ENCODE measurements around the gene SEC22C. TPM values are rescaled to one million over a fixed set of nuclear protein-coding genes. Genes with fewer than 3 reads are reported as not detected.

The SEC22C gene
- total RNA-seq, 1 donor from 2014 or later = 56.2 TPM

GRCh38 chr3:42513121-42513520 lies 68.6 kb downstream of the SEC22C start:
- Mint-ChIP-seq H3K9me3 (ENCODE audit: unreplicated experiment) (no peaks in the 10 kb centered on the region), H3K4me3 (ENCODE audit: unreplicated experiment) (no peak overlapping the region), H3K4me1 (ENCODE audit: unreplicated experiment) (no peaks in the 10 kb centered on the region), H3K36me3 (ENCODE audit: unreplicated experiment) (no peaks in the 10 kb centered on the region), H3K27me3 (ENCODE audit: unreplicated experiment) (peaks cover 21% of the 10 kb centered on the region), H3K27ac (ENCODE audit: unreplicated experiment) (no peak overlapping the region)
- TF ChIP-seq CTCF (IDR thresholded peaks at IDR 0.05) = no peak
- no peak for DNase-seq (ENCODE audit: extremely low spot score, unreplicated experiment)

GRCh38 chr3:42511736-42512135 lies 70.0 kb downstream of the SEC22C start:
- no peak for TF ChIP-seq CTCF (IDR thresholded peaks at IDR 0.05)
- H3K4me3 Mint-ChIP-seq (ENCODE audit: unreplicated experiment) = no peak overlapping the region
- no peak overlapping the region for H3K27ac Mint-ChIP-seq (ENCODE audit: unreplicated experiment)
- no peak for DNase-seq (ENCODE audit: extremely low spot score, unreplicated experiment)
- H3K4me1 Mint-ChIP-seq (ENCODE audit: unreplicated experiment) = no peaks in the 10 kb centered on the region
- no peaks in the 10 kb centered on the region for H3K9me3 Mint-ChIP-seq (ENCODE audit: unreplicated experiment)
- H3K27me3 Mint-ChIP-seq (ENCODE audit: unreplicated experiment) = peaks cover 30% of the 10 kb centered on the region
- H3K36me3 Mint-ChIP-seq (ENCODE audit: unreplicated experiment) = no peaks in the 10 kb centered on the region

GRCh38 chr3:42511201-42511600 lies 70.6 kb downstream of the SEC22C start:
- no peak for TF ChIP-seq CTCF (IDR thresholded peaks at IDR 0.05)
- H3K9me3 Mint-ChIP-seq (ENCODE audit: unreplicated experiment) = no peaks in the 10 kb centered on the region
- no peak overlapping the region for H3K27ac Mint-ChIP-seq (ENCODE audit: unreplicated experiment)
- no peak for DNase-seq (ENCODE audit: extremely low spot score, unreplicated experiment)
- H3K27me3 Mint-ChIP-seq (ENCODE audit: unreplicated experiment) = peaks cover 30% of the 10 kb centered on the region
- H3K4me3 Mint-ChIP-seq (ENCODE audit: unreplicated experiment) = no peak overlapping the region
- H3K36me3 Mint-ChIP-seq (ENCODE audit: unreplicated experiment) = no peaks in the 10 kb centered on the region
- H3K4me1 Mint-ChIP-seq (ENCODE audit: unreplicated experiment) = no peaks in the 10 kb centered on the region

GRCh38 chr3:42510325-42510724 lies 71.4 kb downstream of the SEC22C start:
- H3K36me3 Mint-ChIP-seq (ENCODE audit: unreplicated experiment) = no peaks in the 10 kb centered on the region
- no peaks in the 10 kb centered on the region for H3K9me3 Mint-ChIP-seq (ENCODE audit: unreplicated experiment)
- DNase-seq (ENCODE audit: extremely low spot score, unreplicated experiment) = no peak
- no peak overlapping the region for H3K4me3 Mint-ChIP-seq (ENCODE audit: unreplicated experiment)
- peaks cover 30% of the 10 kb centered on the region for H3K27me3 Mint-ChIP-seq (ENCODE audit: unreplicated experiment)
- no peaks in the 10 kb centered on the region for H3K4me1 Mint-ChIP-seq (ENCODE audit: unreplicated experiment)
- no peak overlapping the region for H3K27ac Mint-ChIP-seq (ENCODE audit: unreplicated experiment)
- TF ChIP-seq CTCF (IDR thresholded peaks at IDR 0.05) = no peak

GRCh38 chr3:42509111-42509510 lies 72.7 kb downstream of the SEC22C start:
- H3K27ac Mint-ChIP-seq (ENCODE audit: unreplicated experiment) = no peak overlapping the region
- H3K36me3 Mint-ChIP-seq (ENCODE audit: unreplicated experiment) = no peaks in the 10 kb centered on the region
- no peaks in the 10 kb centered on the region for H3K9me3 Mint-ChIP-seq (ENCODE audit: unreplicated experiment)
- H3K27me3 Mint-ChIP-seq (ENCODE audit: unreplicated experiment) = peaks cover 30% of the 10 kb centered on the region
- no peaks in the 10 kb centered on the region for H3K4me1 Mint-ChIP-seq (ENCODE audit: unreplicated experiment)
- TF ChIP-seq CTCF (IDR thresholded peaks at IDR 0.05) = no peak
- DNase-seq (ENCODE audit: extremely low spot score, unreplicated experiment) = no peak
- no peak overlapping the region for H3K4me3 Mint-ChIP-seq (ENCODE audit: unreplicated experiment)
